ENCODE measurements around the gene INPP5E. TPM values are rescaled to one million over a fixed set of nuclear protein-coding genes. Genes with fewer than 3 reads are reported as not detected.

INPP5E gene
- total RNA-seq, 1 donor from 2014 or later, result 29.6 TPM

- H3K9me3 Mint-ChIP-seq, result no peaks in the 10 kb centered on the region
- H3K27me3 Mint-ChIP-seq (ENCODE audit: low read depth), result no peaks in the 10 kb centered on the region
- H3K27ac Mint-ChIP-seq (ENCODE audit: unreplicated experiment), result no peak overlapping the region
- TF ChIP-seq, protein P1, sequence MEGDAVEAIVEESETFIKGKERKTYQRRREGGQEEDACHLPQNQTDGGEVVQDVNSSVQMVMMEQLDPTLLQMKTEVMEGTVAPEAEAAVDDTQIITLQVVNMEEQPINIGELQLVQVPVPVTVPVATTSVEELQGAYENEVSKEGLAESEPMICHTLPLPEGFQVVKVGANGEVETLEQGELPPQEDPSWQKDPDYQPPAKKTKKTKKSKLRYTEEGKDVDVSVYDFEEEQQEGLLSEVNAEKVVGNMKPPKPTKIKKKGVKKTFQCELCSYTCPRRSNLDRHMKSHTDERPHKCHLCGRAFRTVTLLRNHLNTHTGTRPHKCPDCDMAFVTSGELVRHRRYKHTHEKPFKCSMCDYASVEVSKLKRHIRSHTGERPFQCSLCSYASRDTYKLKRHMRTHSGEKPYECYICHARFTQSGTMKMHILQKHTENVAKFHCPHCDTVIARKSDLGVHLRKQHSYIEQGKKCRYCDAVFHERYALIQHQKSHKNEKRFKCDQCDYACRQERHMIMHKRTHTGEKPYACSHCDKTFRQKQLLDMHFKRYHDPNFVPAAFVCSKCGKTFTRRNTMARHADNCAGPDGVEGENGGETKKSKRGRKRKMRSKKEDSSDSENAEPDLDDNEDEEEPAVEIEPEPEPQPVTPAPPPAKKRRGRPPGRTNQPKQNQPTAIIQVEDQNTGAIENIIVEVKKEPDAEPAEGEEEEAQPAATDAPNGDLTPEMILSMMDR (conservative IDR thresholded peaks at IDR 0.05), result no peak
- no peak for DNase-seq (ENCODE audit: low read depth, low spot score)
- peaks cover 4% of the 10 kb centered on the region for H3K4me1 Mint-ChIP-seq
- peaks cover 15% of the 10 kb centered on the region for H3K36me3 Mint-ChIP-seq (ENCODE audit: low read depth)
- no peak overlapping the region for H3K4me3 Mint-ChIP-seq
Observed at GRCh38 chr9:136443687-136444086, 4.0 kb upstream of the INPP5E start.

- H3K4me3 Mint-ChIP-seq, result no peak overlapping the region
- no peaks in the 10 kb centered on the region for H3K27me3 Mint-ChIP-seq (ENCODE audit: low read depth)
- no peak overlapping the region for H3K27ac Mint-ChIP-seq (ENCODE audit: unreplicated experiment)
- H3K4me1 Mint-ChIP-seq, result peaks cover 9% of the 10 kb centered on the region
- TF ChIP-seq, protein P1 (conservative IDR thresholded peaks at IDR 0.05), result no peak
- DNase-seq (ENCODE audit: low read depth, low spot score), result no peak
- no peaks in the 10 kb centered on the region for H3K9me3 Mint-ChIP-seq
- H3K36me3 Mint-ChIP-seq (ENCODE audit: low read depth), result peaks cover 15% of the 10 kb centered on the region
Observed at GRCh38 chr9:136443087-136443486, 3.4 kb upstream of the INPP5E start.

GRCh38 chr9:136442265-136442664 is 2.6 kb upstream of the INPP5E start:
- DNase-seq (ENCODE audit: low read depth, low spot score), result no peak
- H3K27ac Mint-ChIP-seq (ENCODE audit: unreplicated experiment), result no peak overlapping the region
- H3K36me3 Mint-ChIP-seq (ENCODE audit: low read depth), result peaks cover 15% of the 10 kb centered on the region
- H3K9me3 Mint-ChIP-seq, result no peaks in the 10 kb centered on the region
- TF ChIP-seq, protein P1 (conservative IDR thresholded peaks at IDR 0.05), result no peak
- no peak overlapping the region for H3K4me3 Mint-ChIP-seq
- H3K4me1 Mint-ChIP-seq, result peaks cover 17% of the 10 kb centered on the region
- no peaks in the 10 kb centered on the region for H3K27me3 Mint-ChIP-seq (ENCODE audit: low read depth)

DNA sequence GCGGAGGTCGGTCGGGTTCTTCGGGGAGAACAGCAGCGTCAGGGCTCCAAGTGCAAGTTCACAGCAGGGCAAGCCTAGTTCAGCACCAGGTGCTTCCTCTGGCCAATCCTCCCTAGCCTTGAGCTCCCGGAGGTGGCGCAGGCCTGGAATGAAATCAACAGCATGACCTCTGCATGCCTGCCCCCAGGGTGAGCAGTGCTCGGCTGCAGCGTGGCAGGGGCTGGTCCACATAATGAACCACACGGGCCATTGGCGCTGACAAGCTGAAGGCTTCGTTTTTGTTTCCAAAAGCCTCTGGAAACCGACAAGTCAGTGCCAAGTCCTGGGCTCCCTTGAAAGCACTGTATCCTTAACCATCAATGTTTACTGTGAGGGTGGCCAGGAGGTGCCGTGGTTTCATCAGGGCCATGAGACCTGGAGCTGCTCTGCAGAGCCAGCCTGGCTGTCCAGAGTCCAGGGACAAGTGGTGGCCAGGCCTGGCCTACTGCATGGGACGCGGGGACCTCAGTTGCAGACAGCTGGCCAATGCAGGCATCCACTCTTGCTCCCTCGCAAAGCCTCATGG is 2.1 kb upstream of the INPP5E start:
- Mint-ChIP-seq H3K36me3 (ENCODE audit: low read depth) (peaks cover 11% of the 10 kb centered on the region), H3K4me3 (peak overlapping the region; percentile 49), H3K9me3 (no peaks in the 10 kb centered on the region), H3K27ac (ENCODE audit: unreplicated experiment) (peak overlapping the region; percentile 57), H3K27me3 (ENCODE audit: low read depth) (no peaks in the 10 kb centered on the region), H3K4me1 (peaks cover 22% of the 10 kb centered on the region)
- DNase-seq (ENCODE audit: low read depth, low spot score), result no peak
- TF ChIP-seq, protein P1 (conservative IDR thresholded peaks at IDR 0.05), result no peak

GRCh38 chr9:136441191-136441680 is 1.6 kb upstream of the INPP5E start:
- Mint-ChIP-seq H3K9me3 (no peaks in the 10 kb centered on the region), H3K27ac (ENCODE audit: unreplicated experiment) (peak overlapping the region; percentile 57), H3K4me3 (peak overlapping the region; percentile 49), H3K4me1 (peaks cover 26% of the 10 kb centered on the region), H3K27me3 (ENCODE audit: low read depth) (no peaks in the 10 kb centered on the region), H3K36me3 (ENCODE audit: low read depth) (peaks cover 7% of the 10 kb centered on the region)
- no peak for DNase-seq (ENCODE audit: low read depth, low spot score)
- TF ChIP-seq, protein P1 (conservative IDR thresholded peaks at IDR 0.05), result no peak
